OCI-LY1 (cell line): ENCODE data around the gene NEUROD2.

Experiments used
- EZH2 ChIP-seq: fragments of 200-600 bp; sonication (generic), shearing (Covaris generic); IDR thresholded peaks from 2 replicates; pipeline ENCODE4 v1.8.0; 2017; ENCODE audit warnings: borderline replicate concordance, mixed run types, mild to moderate bottlenecking, antibody characterized with exemption, low read length, moderate library complexity, mixed read lengths
- TF ChIP-seq, protein P1 (sequence below): fragments of 200-600 bp; sonication (generic), shearing (Covaris generic); IDR thresholded peaks from 2 replicates; pipeline ENCODE4 v1.5.1; 2017; ENCODE audit warnings: mild to moderate bottlenecking, antibody characterized with exemption, low read length, moderate library complexity, mixed read lengths

DNA sequence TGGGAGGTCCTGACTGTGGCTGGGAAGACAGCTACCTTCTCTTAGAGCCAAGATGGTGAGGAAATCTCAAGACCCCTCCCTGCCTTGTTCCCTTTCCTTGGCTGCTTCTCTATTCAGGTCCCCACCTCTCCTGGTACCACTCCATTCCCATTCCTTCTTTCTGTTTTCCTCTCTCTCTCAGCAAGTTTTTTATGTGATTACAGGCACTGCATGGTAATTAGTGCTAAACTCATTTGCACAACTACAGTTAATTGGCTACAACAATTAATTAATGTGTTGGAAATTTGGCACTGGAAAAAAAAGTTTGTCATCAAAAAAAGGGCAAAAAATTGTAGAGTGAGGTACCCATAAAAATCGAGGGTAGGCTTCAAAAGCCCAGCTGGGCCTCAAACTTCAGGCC, 45.3 kb downstream of the NEUROD2 start:
- TF ChIP-seq, protein P1, sequence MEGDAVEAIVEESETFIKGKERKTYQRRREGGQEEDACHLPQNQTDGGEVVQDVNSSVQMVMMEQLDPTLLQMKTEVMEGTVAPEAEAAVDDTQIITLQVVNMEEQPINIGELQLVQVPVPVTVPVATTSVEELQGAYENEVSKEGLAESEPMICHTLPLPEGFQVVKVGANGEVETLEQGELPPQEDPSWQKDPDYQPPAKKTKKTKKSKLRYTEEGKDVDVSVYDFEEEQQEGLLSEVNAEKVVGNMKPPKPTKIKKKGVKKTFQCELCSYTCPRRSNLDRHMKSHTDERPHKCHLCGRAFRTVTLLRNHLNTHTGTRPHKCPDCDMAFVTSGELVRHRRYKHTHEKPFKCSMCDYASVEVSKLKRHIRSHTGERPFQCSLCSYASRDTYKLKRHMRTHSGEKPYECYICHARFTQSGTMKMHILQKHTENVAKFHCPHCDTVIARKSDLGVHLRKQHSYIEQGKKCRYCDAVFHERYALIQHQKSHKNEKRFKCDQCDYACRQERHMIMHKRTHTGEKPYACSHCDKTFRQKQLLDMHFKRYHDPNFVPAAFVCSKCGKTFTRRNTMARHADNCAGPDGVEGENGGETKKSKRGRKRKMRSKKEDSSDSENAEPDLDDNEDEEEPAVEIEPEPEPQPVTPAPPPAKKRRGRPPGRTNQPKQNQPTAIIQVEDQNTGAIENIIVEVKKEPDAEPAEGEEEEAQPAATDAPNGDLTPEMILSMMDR, result no peak
- no peak for TF ChIP-seq EZH2
